ENCODE results near the gene PLCL1.
"Not testable (repeated sequence)": the region's sequence is repeated elsewhere in the genome, so short reads cannot be mapped to it uniquely, and the experiment has no call there.

Gene PLCL1

GRCh38 chr2:197810491-197810890 is 6.1 kb downstream of the PLCL1 start:
- DNase-seq = no peak

- DNase-seq = no peak
Observed at GRCh38 chr2:197813093-197813787, 8.8 kb downstream of the PLCL1 start.

GRCh38 chr2:197814526-197814925 is 10.1 kb downstream of the PLCL1 start:
- DNase-seq = no peak

- no peak for DNase-seq
Observed at GRCh38 chr2:197821550-197822289, 17.3 kb downstream of the PLCL1 start.

GRCh38 chr2:197822333-197822732 is 17.9 kb downstream of the PLCL1 start:
- DNase-seq = no peak

- DNase-seq = no peak
Observed at GRCh38 chr2:197827618-197828017, 23.2 kb downstream of the PLCL1 start.

GRCh38 chr2:197828464-197829135 is 24.2 kb downstream of the PLCL1 start:
- DNase-seq = no peak

GRCh38 chr2:197834771-197835170 is 30.4 kb downstream of the PLCL1 start:
- DNase-seq = not testable (repeated sequence)

GRCh38 chr2:197835293-197835692 is 30.9 kb downstream of the PLCL1 start:
- DNase-seq = no peak

- no peak for DNase-seq
Observed at GRCh38 chr2:197838036-197838435, 33.6 kb downstream of the PLCL1 start.

- DNase-seq = no peak
Observed at GRCh38 chr2:197838579-197838978, 34.2 kb downstream of the PLCL1 start.

GRCh38 chr2:197839327-197839726 is 34.9 kb downstream of the PLCL1 start:
- no peak for DNase-seq

GRCh38 chr2:197839856-197840255 is 35.5 kb downstream of the PLCL1 start:
- no peak for DNase-seq

- DNase-seq = no peak
Observed at GRCh38 chr2:197846128-197846527, 41.7 kb downstream of the PLCL1 start.

- DNase-seq = no peak
Observed at GRCh38 chr2:197846777-197847176, 42.4 kb downstream of the PLCL1 start.

GRCh38 chr2:197847651-197848401 is 43.4 kb downstream of the PLCL1 start:
- DNase-seq = no peak

- DNase-seq = no peak
Observed at GRCh38 chr2:197848602-197849001, 44.2 kb downstream of the PLCL1 start.

- DNase-seq = no peak
Observed at GRCh38 chr2:197850882-197851450, 46.6 kb downstream of the PLCL1 start.

GRCh38 chr2:197851451-197851850 is 47.1 kb downstream of the PLCL1 start:
- no peak for DNase-seq

- no peak for DNase-seq
Observed at GRCh38 chr2:197852108-197852507, 47.7 kb downstream of the PLCL1 start.

GRCh38 chr2:197853549-197853948 is 49.2 kb downstream of the PLCL1 start:
- DNase-seq = no peak

GRCh38 chr2:197857476-197858107 is 53.2 kb downstream of the PLCL1 start:
- DNase-seq = no peak
